GM23248 (cell line): ENCODE measurements around the gene SPESP1. TPM values are rescaled to one million over a fixed set of nuclear protein-coding genes. Genes with fewer than 3 reads are reported as not detected.

ENCODE experiments used
- DNase-seq: peaks from one replicate; pipeline ENCODE4 v3.0.0-alpha.2; 2015
- H2AFZ ChIP-seq: fragments of 200-600 bp; sonication (generic); 2 replicates; pipeline ENCODE4 v1.6.1; 2016; ENCODE audit warnings: antibody characterized with exemption
- H3F3A ChIP-seq: fragments of 200-600 bp; sonication (generic); 2 replicates; pipeline ENCODE4 v1.6.1; 2016; ENCODE audit warnings: mild to moderate bottlenecking, antibody characterized with exemption, mixed run types; ENCODE audit not compliant: insufficient read depth
- H3K27ac ChIP-seq: fragments of 200-600 bp; sonication (generic); 2 replicates; pipeline ENCODE4 v1.5.1; 2016; ENCODE audit warnings: mild to moderate bottlenecking
- H3K27me3 ChIP-seq: fragments of 200-600 bp; sonication (generic); replicated peaks from 2 replicates; pipeline ENCODE4 v1.6.1; 2016; ENCODE audit warnings: mild to moderate bottlenecking; ENCODE audit not compliant: insufficient read depth
- H3K36me3 ChIP-seq: fragments of 200-600 bp; sonication (generic); 2 replicates; pipeline ENCODE4 v1.6.1; 2016; ENCODE audit warnings: low read depth, mild to moderate bottlenecking
- H3K4me1 ChIP-seq: fragments of 200-600 bp; sonication (generic); 2 replicates; pipeline ENCODE4 v1.6.1; 2016; ENCODE audit warnings: mild to moderate bottlenecking; ENCODE audit not compliant: insufficient read depth
- H3K4me2 ChIP-seq: fragments of 200-600 bp; sonication (generic); one replicate; pipeline ENCODE4 v1.6.1; 2016; ENCODE audit warnings: mild to moderate bottlenecking; ENCODE audit not compliant: unreplicated experiment
- H3K4me3 ChIP-seq: fragments of 200-600 bp; sonication (generic); 2 replicates; pipeline ENCODE4 v1.5.1; 2016; ENCODE audit warnings: mild to moderate bottlenecking
- H3K79me2 ChIP-seq: fragments of 200-600 bp; sonication (generic); 2 replicates; pipeline ENCODE4 v1.6.1; 2016; ENCODE audit warnings: mild to moderate bottlenecking; ENCODE audit not compliant: insufficient read depth
- H3K9ac ChIP-seq: fragments of 200-600 bp; sonication (generic); 2 replicates; pipeline ENCODE4 v1.6.1; 2016; ENCODE audit warnings: mild to moderate bottlenecking
- H3K9me2 ChIP-seq: fragments of 200-600 bp; sonication (generic); 2 replicates; pipeline ENCODE4 v1.6.1; 2016; ENCODE audit warnings: mixed run types, mild to moderate bottlenecking, moderate library complexity; ENCODE audit not compliant: insufficient read depth
- H3K9me3 ChIP-seq: fragments of 200-600 bp; sonication (generic); one replicate; pipeline ENCODE4 v1.6.1; 2017; ENCODE audit warnings: low read depth
- H4K20me1 ChIP-seq: fragments of 200-600 bp; sonication (generic); 2 replicates; pipeline ENCODE4 v1.6.0; 2016; ENCODE audit not compliant: insufficient read depth
- EZH2 ChIP-seq: fragments of 200-600 bp; sonication (generic); IDR thresholded peaks from 2 replicates; pipeline ENCODE4 v1.6.1; 2018; ENCODE audit warnings: antibody characterized with exemption, mild to moderate bottlenecking; ENCODE audit not compliant: insufficient read depth, poor library complexity, severe bottlenecking
- EZH2phosphoT487 ChIP-seq: fragments of 200-600 bp; sonication (generic); IDR thresholded peaks from 2 replicates; pipeline ENCODE4 v1.6.1; 2018; ENCODE audit warnings: antibody characterized with exemption, moderate library complexity, mild to moderate bottlenecking, low read depth; ENCODE audit not compliant: insufficient read depth
- WGBS, 2 experiments: methylation state at CpG; one replicate each; pipeline ENCODE4 v1.1.6; 2015 to 2017; ENCODE audit warnings: low lambda C conversion rate in 2 of 2, low coverage in 1 of 2; ENCODE audit errors: missing lambda C conversion rate in 2 of 2; 5-methylcytosine and 5-hydroxymethylcytosine counted together
- in situ Hi-C: fragments of 300-500 bp; cut with MboI; formaldehyde crosslinking; loops from 2 replicates; pipeline ENCODE4 v1.15.0; 2020
- polyA plus RNA-seq: library from polyadenylated mRNA; unstranded; fragments of >200 nt; fragmentation: Nextera tagmentation; extraction: Ambion mirVana; gene quantifications from 2 replicates; pipeline ENCODE4 v1.2.1, GENCODE V29; 2016
- total RNA-seq: library from RNA; depleted of rRNA; stranded (reverse); fragments of >200 nt; shearing (Covaris generic); gene quantifications from 2 replicates; pipeline ENCODE4 v1.2.3, GENCODE V29; 2014

Gene SPESP1
- total and polyA plus RNA-seq, 2 experiments from 2014 or later: 1.1 to 3.4 TPM

GRCh38 chr15:68888419-68888818 is 41.9 kb upstream of the SPESP1 start:
- Histone ChIP-seq H3K79me2 (no peaks in the 10 kb centered on the region), H3K36me3 (no peaks in the 10 kb centered on the region), H2AFZ (no peak overlapping the region), H3K4me2 (no peak overlapping the region), H3K9me3 (no peaks in the 10 kb centered on the region), H3K4me3 (no peak overlapping the region), H3F3A (peaks cover 7% of the 10 kb centered on the region; the same call in 1 of the 2 replicates), H3K4me1 (peaks cover 10% of the 10 kb centered on the region), H3K9me2 (no peaks in the 10 kb centered on the region), H3K27me3 (peaks cover 32% of the 10 kb centered on the region), H3K27ac (no peak overlapping the region), H4K20me1 (no peaks in the 10 kb centered on the region), H3K9ac (no peak overlapping the region)
- DNase-seq: no peak
- 82 to 84% methylated on average over 11 to 12 of the region's 12 CpGs for WGBS, 2 experiments
- in situ Hi-C loops: no loop called here
- TF ChIP-seq EZH2phosphoT487 (no peak), EZH2 (no peak)

- DNase-seq: no peak
- Histone ChIP-seq H4K20me1 (no peaks in the 10 kb centered on the region), H3K9me3 (no peaks in the 10 kb centered on the region), H3K4me2 (no peak overlapping the region), H3K27ac (no peak overlapping the region), H3K79me2 (no peaks in the 10 kb centered on the region), H3F3A (no peaks in the 10 kb centered on the region), H3K27me3 (peaks cover 73% of the 10 kb centered on the region), H2AFZ (no peak overlapping the region), H3K9ac (no peak overlapping the region), H3K4me3 (no peak overlapping the region), H3K9me2 (no peaks in the 10 kb centered on the region), H3K36me3 (no peaks in the 10 kb centered on the region), H3K4me1 (no peaks in the 10 kb centered on the region)
- TF ChIP-seq EZH2 (no peak), EZH2phosphoT487 (no peak)
- in situ Hi-C loops: no loop called here
- WGBS, 2 experiments: 35 to 38% methylated on average over 1 of the region's 1 CpG
These were observed 36.1 kb upstream of the SPESP1 start for GRCh38 chr15:68894208-68894607.

GRCh38 chr15:68896178-68896577 is 34.1 kb upstream of the SPESP1 start:
- Histone ChIP-seq H3F3A (no peaks in the 10 kb centered on the region), H3K27ac (no peak overlapping the region), H3K4me3 (no peak overlapping the region), H3K9me2 (no peaks in the 10 kb centered on the region), H3K9ac (no peak overlapping the region), H3K4me1 (no peaks in the 10 kb centered on the region), H3K79me2 (no peaks in the 10 kb centered on the region), H2AFZ (no peak overlapping the region), H4K20me1 (no peaks in the 10 kb centered on the region), H3K9me3 (no peaks in the 10 kb centered on the region), H3K4me2 (no peak overlapping the region), H3K27me3 (peaks cover 72% of the 10 kb centered on the region), H3K36me3 (no peaks in the 10 kb centered on the region)
- TF ChIP-seq EZH2: no peak
- no peak for TF ChIP-seq EZH2phosphoT487
- in situ Hi-C loops: no loop called here
- DNase-seq: no peak

GRCh38 chr15:68897016-68897415 is 33.3 kb upstream of the SPESP1 start:
- Histone ChIP-seq H3K4me1 (no peaks in the 10 kb centered on the region), H4K20me1 (no peaks in the 10 kb centered on the region), H3K9me2 (no peaks in the 10 kb centered on the region), H3K27ac (no peak overlapping the region), H3K9ac (no peak overlapping the region), H3K27me3 (peaks cover 72% of the 10 kb centered on the region), H3K36me3 (no peaks in the 10 kb centered on the region), H3K4me2 (no peak overlapping the region), H3F3A (no peaks in the 10 kb centered on the region), H3K9me3 (no peaks in the 10 kb centered on the region), H3K4me3 (no peak overlapping the region), H3K79me2 (no peaks in the 10 kb centered on the region), H2AFZ (no peak overlapping the region)
- 55 to 69% methylated on average over 1 of the region's 1 CpG for WGBS, 2 experiments
- TF ChIP-seq EZH2 (no peak), EZH2phosphoT487 (no peak)
- in situ Hi-C loops: no loop called here
- no peak for DNase-seq

GRCh38 chr15:68900027-68900426 is 30.3 kb upstream of the SPESP1 start:
- WGBS, 2 experiments: 63 to 68% methylated on average over 3 of the region's 3 CpGs
- Histone ChIP-seq H3K9me3 (no peaks in the 10 kb centered on the region), H3K36me3 (no peaks in the 10 kb centered on the region), H3K4me1 (no peaks in the 10 kb centered on the region), H3K79me2 (no peaks in the 10 kb centered on the region), H3K27ac (no peak overlapping the region), H2AFZ (no peak overlapping the region), H3K27me3 (peaks cover 90% of the 10 kb centered on the region), H3K9ac (no peak overlapping the region), H3K9me2 (no peaks in the 10 kb centered on the region), H3K4me2 (no peak overlapping the region), H3K4me3 (no peak overlapping the region), H3F3A (no peaks in the 10 kb centered on the region), H4K20me1 (no peaks in the 10 kb centered on the region)
- in situ Hi-C loops: no loop called here
- no peak for DNase-seq
- TF ChIP-seq EZH2phosphoT487: no peak
- no peak for TF ChIP-seq EZH2
